Stimulated activated CD4-positive, alpha-beta T cell treated with anti-CD3 and anti-CD28 coated beads, Interleukin-15, amount 100 ng/mL, for 24 hours (primary cell): Measurements from ENCODE around the gene EHBP1L1.

Source experiments
- DNase-seq: peaks from one replicate; pipeline ENCODE4 v3.0.0-alpha.2; 2020

EHBP1L1 gene

DNA sequence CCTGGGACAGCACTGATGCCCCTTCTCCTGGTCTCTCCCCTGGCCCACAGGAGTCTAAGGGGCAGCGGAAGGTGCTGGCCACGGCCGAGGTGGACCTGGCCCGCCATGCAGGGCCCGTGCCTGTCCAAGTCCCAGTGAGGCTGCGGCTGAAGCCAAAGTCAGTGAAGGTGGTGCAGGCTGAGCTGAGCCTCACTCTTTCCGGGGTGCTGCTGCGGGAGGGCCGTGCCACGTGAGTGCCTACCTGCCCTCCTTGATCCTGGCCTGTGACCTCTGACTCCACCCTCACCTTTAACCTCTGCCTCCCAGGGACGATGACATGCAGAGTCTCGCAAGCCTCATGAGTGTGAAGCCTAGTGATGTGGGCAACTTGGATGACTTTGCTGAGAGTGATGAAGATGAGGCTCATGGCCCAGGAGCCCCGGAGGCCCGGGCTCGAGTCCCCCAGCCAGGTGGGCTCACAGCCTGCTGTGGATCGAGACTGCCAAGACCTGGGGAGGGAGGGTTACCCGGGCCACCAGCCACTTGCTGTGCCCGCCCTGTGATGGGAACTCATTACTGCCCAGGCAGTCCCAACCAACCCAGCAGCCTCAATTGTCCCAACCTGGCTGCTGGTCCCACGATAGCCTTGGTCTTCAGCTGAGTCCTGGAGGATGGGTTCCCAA is 4.3 kb downstream of the EHBP1L1 start:
- no peak for DNase-seq

DNA sequence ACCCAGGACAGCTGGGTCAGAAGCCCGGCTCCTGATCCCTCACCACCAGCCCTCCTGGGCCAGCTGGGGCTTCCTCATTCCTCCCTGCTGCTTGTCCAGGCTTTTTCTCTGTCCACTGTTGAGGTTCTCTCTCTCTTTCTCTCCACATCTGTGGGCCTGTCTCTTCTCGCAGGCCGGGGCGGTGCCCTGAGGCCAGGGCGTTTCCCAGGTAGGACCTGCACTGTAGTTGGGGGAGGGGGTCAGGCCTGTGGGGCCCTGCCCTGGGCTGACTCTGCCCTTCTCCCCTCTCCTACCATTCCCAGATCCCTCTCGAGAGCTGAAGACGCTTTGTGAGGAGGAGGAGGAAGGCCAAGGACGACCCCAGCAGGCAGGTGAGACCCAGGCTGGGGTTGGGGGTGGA is 4.9 kb downstream of the EHBP1L1 start:
- no peak for DNase-seq

DNA sequence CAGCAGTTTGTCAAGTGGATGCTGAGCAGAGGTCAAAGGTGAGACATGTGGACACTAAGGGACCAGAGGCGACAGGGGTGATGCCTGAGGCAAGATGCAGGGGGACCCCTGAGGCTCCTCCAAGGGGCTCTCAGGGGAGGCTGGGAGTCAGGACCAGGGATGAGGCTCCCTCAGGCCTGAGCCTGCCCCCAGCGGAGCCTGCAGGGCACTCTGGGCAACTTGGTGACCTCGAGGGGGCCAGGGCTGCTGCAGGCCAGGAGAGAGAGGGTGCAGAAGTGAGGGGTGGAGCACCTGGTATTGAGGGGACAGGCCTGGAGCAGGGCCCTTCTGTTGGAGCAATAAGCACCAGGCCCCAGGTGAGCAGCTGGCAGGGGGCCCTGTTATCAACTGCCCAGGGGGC is 6.1 kb downstream of the EHBP1L1 start:
- no peak for DNase-seq

DNA sequence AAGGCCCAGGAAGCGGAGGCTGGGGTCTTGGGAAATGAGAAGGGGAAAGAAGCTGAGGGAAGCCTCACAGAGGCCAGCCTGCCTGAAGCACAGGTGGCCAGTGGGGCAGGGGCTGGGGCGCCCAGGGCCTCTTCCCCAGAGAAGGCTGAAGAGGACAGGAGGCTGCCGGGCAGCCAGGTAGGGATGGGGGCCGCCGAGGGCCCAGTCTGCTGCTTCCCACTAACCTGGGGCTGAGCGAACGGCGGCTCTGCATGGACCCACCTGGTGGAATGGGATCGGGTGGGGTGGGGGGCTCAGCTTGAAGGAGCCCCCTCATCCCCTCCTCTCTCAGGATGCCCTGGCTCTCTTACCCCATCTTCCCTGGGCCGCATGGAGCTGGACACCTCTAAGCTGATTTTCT is 7.7 kb downstream of the EHBP1L1 start:
- no peak for DNase-seq

DNA sequence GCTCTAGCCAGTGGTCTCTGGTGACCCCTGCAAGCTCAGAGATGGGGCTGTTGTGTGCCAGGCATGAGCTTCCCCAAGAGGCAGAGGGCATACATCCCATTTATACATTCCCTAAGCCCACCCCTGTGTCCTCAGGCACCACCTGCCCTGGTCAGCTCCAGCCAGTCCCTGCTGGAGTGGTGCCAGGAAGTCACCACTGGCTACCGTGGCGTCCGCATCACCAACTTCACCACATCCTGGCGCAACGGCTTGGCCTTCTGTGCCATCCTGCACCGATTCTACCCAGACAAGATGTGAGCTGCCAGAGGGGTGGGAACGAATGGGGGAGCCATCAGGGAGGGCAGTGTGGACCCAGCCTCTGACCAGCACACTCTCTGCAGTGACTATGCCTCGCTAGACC is 8.3 kb downstream of the EHBP1L1 start:
- DNase-seq, result no peak

DNA sequence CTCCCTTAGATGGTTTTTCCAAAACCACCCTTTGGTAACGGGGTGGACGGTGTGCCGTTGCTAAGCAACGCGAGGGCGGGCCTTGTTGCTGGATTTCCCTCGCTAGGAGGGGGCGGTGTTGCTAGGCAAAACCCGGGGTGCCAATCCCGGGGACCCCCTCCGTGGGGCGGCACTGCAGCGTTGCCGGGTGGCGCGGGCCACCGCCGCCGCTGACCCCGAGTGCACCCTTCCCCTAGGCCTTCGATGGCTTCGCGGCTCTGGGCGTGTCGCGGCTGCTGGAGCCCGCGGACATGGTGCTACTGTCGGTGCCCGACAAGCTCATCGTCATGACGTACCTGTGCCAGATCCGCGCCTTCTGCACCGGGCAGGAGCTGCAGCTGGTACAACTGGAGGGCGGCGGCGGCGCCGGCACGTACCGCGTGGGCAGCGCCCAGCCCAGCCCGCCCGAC is 8.9 kb downstream of the EHBP1L1 start:
- no peak for DNase-seq

DNA sequence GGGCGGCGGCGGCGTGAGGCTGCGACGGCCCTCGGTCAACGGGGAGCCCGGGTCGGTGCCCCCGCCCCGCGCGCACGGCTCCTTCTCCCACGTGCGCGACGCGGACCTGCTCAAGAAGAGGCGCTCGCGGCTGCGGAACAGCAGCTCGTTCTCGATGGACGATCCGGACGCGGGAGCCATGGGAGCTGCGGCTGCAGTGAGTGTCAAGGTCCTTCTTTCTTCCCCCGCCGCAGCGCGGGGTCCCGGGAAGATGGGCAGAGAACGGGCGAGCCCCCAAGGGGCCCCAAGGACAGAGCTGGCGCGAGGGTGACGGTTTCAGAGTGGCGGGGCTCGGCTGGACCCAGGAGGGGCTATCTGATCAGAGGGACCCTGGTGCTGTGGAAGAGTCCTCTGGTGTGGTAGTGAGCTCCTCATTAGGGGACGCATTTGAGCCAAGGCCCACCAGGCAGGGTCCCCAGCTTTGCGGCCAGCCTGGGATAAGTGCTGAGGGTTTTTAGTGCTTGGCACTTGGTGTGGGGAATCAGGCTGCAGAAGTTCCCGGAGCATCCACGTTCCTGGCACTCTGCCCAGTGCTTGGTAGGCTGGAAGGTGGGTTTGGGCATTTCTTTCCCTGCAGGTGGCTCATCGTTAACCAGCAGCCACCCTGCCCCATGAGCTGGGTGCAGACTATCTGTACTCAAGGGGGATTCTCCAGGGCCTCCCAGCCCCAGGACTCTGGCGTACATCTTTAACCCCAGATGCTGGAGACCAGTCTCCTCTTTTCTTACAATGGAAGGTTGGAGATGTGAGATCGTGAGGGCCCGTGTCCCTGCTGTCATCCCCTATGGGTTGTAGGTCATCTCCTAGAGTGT is 9.8 kb downstream of the EHBP1L1 start:
- no peak for DNase-seq

DNA sequence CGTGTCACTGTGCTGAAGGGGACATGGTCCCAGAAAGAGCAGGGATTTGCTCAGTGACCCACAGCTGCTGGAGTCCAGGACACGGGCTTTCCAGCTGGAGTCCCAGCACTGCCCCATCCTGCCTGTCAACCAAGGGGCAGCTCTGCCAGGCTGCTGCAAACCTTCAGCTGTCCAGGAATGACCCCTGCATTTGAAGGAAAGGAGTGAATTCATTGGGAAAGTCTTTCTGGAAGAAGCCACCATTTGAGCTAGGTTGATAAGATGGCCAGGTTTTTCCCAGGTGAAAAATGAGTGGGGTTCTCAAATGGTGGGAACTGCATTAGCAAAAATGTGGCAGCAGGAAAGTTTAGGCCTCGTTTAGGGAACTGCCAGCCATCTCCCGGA is 10.4 kb downstream of the EHBP1L1 start:
- no peak for DNase-seq

DNA sequence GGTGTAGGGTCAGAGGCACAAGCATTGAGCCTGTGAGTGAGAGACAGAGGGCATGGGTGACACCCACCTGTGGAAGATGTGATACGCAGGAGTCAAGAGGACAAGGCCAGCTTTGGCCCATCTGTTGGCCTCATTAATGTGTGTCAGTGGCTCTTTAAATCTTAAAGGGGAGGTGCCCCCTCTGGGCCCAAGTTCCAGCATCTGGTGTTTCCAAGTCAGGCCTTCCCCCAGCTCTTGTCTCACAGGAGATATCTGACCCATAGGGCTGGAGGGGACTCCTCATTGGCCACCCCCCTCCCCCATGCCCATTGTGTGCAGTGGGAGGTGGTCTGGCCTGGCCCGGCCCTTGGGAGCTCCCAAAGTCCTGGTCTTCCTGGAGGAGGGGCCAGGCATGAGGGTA is 10.8 kb downstream of the EHBP1L1 start:
- DNase-seq, result no peak

DNA sequence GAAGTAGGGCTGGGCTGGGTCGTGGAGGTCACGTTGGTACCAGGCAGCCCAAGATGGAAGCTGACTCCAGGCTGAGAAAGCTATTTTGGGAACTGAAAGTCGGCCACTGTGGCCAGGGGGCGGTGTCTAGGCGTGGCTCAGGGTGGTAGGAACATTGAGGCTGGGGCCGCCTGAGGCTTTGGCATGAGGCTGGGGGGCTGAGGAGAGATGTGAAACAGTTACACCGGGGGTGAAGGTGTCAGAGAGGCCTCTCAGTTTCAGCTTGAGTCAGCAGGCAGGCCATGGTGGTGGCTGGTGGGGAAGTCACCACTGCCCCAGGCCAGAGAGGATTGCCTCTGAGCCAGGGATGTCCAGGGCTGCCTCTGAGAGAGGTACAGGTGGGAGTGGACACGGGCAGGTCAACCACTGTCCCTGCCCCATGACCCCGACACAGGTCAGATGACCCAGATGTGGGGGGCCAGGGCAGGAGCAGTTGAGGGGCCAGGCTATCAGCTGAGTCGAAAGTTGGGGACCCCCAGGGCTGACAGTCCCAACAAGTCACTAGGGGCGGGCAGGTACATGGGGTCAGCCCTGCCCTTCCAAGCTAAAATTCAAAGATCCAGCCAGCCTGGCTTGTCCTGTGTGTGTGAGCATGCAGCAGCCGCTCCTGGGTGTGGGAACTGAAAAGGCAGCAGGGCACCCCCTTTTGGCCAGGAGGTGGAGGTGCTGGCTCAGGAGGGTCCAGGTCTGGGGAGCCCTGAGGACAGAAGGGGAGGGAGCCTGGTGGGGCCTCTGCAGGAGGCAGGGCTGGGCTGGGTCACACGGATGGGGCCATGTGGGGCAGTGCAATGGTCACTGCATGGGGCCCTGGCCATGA is 12.6 kb downstream of the EHBP1L1 start:
- DNase-seq, result peak; percentile 88

DNA sequence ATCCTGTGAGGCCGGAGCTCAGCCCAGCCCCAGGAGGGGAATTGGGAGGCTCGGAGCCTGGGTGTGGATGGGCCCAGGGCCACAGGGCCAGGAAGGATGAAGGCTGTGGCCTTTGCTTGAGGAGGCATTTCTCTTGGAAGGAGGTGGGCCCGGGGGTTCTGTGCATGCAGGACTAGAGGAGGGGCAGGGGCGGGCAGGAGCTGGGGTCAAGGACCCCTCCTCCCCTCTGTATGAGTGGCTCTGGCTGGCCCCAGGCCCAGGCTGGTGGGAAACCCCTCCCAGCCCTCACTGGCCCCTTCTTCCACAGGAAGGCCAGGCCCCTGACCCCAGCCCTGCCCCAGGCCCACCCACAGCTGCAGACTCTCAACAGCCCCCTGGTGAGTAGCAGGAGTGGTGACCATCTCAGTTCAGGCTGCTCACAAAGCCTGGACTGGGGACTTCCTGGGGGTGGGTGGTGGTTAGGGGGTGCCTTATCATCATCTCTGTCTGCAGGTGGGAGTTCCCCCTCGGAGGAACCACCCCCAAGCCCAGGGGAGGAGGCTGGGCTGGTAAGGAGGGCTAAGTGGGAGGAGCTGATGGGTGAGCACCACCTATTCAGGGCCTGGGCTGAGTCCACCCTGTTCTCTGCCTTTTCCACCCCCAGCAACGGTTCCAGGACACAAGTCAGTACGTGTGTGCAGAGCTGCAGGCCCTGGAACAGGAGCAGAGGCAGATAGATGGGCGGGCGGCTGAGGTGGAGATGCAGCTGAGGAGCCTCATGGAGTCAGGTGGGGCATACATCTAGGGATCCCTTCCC is 13.8 kb downstream of the EHBP1L1 start:
- peak; percentile 48 for DNase-seq

DNA sequence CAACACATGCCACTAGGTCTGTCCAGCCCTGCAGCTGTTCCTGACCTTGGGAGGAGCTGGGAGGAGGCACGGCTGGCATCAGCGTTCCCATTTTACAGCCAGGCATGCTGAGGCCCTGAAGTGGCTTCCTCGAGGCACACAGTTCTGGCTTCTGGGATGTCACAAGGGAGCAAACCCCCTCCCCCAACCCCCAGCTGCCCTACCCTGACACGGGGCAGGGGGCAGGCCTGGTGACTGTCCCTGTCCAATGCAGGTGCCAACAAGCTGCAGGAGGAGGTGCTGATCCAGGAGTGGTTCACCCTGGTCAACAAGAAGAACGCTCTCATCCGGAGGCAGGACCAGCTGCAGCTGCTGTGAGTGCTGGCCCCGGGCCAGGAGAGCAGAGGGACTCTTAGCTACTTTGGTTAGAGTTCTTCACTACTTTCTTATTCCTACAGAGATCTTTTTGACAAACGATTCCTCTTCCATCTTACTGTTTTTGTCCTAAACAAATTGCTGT is 14.4 kb downstream of the EHBP1L1 start:
- no peak for DNase-seq

DNA sequence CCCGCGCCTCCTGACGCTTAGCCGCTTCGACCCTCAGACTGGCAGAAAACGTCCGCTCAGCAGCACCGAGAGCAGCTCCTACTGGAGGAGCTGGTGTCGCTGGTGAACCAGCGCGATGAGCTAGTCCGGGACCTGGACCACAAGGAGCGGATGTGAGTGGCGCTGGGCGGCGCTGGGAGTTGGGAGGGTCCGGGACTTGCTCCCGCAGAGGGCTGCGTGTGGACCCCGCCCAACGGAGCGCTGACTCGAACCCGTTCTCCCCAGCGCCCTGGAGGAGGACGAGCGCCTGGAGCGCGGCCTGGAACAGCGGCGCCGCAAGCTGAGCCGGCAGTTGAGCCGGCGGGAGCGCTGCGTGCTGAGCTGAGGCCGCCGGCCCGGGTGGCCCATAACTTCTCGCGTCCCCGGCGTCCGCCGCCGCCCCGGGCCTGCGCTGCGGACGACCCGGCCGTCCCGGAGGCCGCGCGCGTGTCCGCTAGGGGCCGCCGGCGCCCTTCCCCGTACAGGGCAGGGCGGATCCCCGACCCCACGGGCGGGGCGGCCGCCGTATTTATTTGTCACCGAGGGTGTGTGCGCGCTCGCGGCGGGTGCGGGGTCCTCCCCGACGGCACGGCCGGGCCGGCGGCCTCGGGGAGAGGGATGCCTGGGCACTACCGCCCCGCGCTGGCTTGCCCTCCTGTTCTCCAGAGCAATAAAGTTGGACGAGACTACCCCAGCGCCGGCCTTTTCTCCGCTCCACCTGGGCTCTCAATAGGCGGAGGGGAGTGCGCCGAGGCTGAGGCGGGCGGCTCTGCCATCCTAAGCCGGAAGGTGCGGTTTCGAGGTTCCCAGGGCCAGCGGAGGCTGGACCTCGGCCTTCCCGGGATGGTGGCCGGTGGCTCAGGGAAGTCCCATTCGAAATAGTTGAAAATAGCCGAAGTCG is 16.3 kb downstream of the EHBP1L1 start:
- no peak for DNase-seq

DNA sequence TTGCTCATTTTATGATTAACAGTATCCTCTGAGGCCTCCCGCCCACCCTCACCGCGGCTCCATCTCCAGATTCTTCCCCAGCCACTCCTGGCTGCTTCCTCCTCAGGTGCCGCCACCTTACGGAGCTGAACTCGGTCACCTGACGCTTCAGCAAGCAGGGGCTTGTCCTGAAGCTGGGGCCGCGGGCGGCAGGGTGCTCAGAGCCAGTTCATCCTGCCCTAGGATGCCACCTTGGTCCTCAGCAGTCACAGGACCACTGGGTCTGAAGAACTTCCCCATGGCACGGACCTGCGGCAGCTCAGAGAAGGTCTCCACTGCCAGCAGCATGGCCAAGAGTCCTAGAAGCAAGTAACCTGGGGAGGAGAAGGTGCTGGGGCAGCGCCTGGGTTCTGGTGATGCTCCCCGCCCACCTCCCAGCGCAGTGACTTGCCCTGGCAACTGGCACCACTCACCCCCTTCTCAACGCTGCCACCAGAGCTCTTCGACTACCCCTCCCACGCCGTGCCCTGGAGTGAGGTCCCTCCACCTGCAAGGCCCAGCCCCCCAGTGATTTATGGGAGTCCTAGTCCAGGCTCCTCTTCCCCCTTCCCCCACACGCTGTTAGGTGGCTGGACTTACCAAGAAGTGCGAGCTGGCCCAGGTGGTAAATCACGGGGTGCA is 17.1 kb downstream of the EHBP1L1 start:
- no peak for DNase-seq

DNA sequence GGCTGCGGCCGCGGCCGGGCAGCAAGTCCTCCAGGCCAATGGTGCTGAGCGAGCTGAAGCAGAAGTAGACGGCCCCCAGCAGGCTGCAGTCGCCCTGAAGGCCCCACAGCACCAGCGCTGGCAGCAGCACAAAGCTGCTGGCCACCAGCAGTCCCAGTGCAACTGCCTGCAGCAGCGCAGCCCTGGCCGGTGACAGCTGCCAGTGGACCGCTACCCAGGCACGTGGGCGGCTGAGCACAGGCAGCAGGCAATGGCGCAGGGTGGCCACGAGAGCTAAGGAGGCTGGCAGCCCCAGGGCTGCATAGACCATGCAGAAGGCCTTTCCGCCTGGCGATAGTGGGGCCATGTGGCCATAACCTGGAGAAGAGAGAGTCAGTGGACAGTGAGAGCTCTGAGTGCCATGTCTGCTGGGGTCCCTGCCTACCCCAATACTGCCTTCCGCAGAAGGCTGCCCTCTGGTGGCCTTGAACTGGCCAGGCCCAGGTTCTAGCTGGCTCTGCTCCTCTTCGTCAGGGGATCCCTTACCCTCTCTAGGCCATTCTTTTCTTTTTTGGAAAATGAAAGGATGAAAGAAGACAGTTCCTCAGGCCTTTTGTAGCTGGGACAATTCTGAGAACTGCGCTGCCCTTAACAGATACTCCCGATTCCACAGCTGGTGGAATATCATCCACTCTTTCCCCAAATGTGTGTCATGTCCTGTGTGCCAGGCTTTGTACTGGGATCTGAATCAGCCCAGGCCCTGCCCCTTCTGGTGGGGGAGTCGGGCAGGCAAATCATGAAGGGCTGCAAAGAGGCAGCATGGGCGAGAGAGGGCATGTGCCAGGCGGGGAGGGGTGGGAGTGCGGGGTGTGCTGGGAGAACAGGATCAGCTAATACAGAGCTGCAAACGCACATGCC is 17.9 kb downstream of the EHBP1L1 start:
- DNase-seq, result peak; percentile 60

DNA sequence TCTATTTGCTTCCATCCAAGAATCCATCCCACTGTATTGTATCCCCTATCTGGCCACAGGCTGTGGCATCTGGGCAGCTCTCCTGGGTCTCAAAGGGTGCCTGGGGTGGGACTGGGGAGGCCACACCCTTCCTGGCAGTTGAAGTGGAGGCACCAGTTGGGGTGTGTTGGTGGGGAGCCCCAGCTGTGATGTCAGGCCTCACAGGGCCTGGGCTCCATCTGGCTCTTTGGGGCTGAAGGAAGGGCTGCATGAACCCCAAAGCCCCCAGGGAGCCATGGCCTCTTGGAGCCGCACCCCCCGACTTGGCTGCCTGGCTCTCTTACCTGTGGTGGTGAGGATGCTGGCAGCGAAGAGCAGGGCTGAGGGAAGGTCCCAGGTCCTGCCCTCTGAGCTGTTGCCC is 19.3 kb downstream of the EHBP1L1 start:
- no peak for DNase-seq

DNA sequence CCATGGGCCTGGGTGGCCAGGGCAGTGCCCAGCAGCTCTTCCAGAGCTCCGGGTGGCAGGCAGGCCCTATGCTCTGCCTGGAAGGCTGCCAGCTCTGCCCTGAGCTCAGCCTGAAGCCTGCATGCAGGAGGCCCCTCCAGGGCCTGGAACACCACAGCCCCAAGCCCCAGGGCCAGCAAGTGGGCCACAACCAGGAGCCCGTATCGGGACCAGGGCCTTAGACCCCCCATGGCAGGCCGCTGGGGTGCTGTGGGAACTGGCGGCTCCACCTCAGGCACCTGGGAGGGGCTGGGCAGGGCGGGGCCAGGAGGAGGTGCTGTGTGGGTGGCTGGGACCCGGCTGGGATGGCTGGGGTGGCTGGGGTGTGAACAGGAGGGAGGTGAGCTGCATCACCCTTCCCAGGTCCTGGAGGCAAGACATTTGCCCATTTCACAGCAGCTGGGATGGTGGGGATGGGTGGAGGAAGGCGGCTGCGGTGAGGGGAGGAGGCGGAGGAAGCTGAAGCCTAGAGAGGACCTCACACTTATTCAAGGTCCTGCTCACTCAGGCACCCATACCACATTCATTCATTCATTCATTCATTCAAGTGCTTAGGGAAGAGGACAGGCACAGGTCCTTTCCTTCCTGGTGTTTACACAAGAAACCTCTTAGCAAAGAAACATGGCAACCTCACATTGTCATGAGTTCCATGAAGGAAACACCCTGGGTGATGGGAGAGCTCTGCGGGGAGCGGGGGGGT is 19.9 kb downstream of the EHBP1L1 start, which contains the start of gene KCNK7:
KCNK7 (minus strand) TSS at position 258 of the 739 bp plus-strand sequence; CDS start at position 230, 28 bp downstream.
- peak; percentile 40 for DNase-seq

DNA sequence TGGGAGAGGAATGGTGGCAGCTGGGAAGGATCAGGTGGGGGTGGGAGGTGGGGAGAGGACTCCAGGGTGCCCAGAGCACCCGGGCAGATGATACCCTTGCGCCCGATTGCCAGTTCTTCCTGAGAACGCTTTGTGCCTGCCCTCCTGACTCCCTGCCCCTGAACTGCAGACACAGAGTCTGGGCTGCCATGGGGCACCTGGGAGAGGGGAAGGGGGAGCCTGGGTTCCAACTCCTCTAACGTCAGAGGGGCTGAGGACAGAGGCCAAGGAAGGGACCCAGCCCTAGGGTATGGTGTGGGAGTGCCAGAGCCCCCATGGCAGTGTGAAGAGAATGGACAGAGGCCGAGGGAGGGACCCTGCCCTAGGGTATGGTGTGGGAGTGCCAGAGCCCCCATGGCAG is 20.7 kb downstream of the EHBP1L1 start:
- no peak for DNase-seq

DNA sequence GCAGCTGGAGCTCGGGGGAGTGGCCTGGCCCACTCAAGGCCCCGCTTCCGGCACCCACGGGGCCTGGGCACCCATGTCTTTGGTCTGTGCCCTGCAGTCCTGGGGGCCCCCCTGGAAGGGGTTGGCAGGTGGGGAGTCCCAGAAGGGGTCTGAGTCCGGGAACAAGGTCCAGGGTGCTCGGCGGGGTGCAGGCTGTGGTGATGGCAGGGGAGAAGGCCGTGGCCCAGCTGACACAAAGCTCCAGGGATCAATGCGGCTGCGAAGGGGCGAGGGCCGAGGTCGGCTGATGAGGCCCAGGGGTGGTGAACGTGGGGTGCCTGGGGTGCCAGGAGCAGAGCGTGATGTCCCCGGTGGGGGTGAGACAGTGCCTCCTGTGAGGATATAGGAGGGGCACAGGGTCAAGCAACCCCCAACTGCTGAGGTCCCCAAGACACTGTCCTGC is 22.4 kb downstream of the EHBP1L1 start:
- no peak for DNase-seq
